Mesothelial cell of epicardium (in vitro differentiated cells): Measurements from ENCODE around the gene ZBTB48. TPM values are rescaled to one million over a fixed set of nuclear protein-coding genes. Genes with fewer than 3 reads are reported as not detected.

Source experiments
- DNase-seq, 2 experiments: peaks; one replicate each; pipeline ENCODE4 v3.0.0; 2021; ENCODE audit warnings: low spot score in 2 of 2; ENCODE audit not compliant: unreplicated experiment in 2 of 2
- H3K27ac Mint-ChIP-seq: 2 replicates; pipeline ENCODE4 v1.8.0; 2021; ENCODE audit warnings: mixed read lengths
- H3K27me3 Mint-ChIP-seq: 2 replicates; pipeline ENCODE4 v1.8.0; 2021; ENCODE audit warnings: low read depth, mixed read lengths
- H3K36me3 Mint-ChIP-seq: 2 replicates; pipeline ENCODE4 v1.8.0; 2021; ENCODE audit warnings: mixed read lengths
- H3K4me1 Mint-ChIP-seq: 2 replicates; pipeline ENCODE4 v1.8.0; 2021; ENCODE audit warnings: mixed read lengths
- H3K4me3 Mint-ChIP-seq: 2 replicates; pipeline ENCODE4 v1.8.0; 2021; ENCODE audit warnings: mild to moderate bottlenecking, moderate library complexity, mixed read lengths
- H3K9me3 Mint-ChIP-seq: 2 replicates; pipeline ENCODE4 v1.8.0; 2021; ENCODE audit warnings: mixed read lengths
- CTCF ChIP-seq: fragments of 200-600 bp; sonication (generic); IDR thresholded peaks from one replicate; pipeline ENCODE4 v1.5.0; 2021; ENCODE audit warnings: antibody characterized with exemption; ENCODE audit not compliant: unreplicated experiment
- total RNA-seq: library from RNA; stranded (reverse); gene quantifications from 3 replicates; pipeline ENCODE4 v1.2.1, GENCODE V29; 2021

Gene ZBTB48
- total RNA-seq, 1 donor from 2014 or later: 33.6 TPM

GRCh38 chr1:6590046-6590445 lies 10.3 kb downstream of the ZBTB48 start:
- no peak for DNase-seq
- H3K4me3 Mint-ChIP-seq: no peak overlapping the region
- H3K36me3 Mint-ChIP-seq: peaks cover 6% of the 10 kb centered on the region
- H3K4me1 Mint-ChIP-seq: no peaks in the 10 kb centered on the region
- TF ChIP-seq CTCF: no peak
- H3K9me3 Mint-ChIP-seq: no peaks in the 10 kb centered on the region
- no peak overlapping the region for H3K27ac Mint-ChIP-seq
- H3K27me3 Mint-ChIP-seq: no peaks in the 10 kb centered on the region

GRCh38 chr1:6591222-6591621 lies 11.4 kb downstream of the ZBTB48 start:
- peaks cover 11% of the 10 kb centered on the region for H3K36me3 Mint-ChIP-seq
- H3K27ac Mint-ChIP-seq: no peak overlapping the region
- H3K4me1 Mint-ChIP-seq: peaks cover 1% of the 10 kb centered on the region
- no peak for DNase-seq
- H3K4me3 Mint-ChIP-seq: no peak overlapping the region
- TF ChIP-seq CTCF: no peak
- no peaks in the 10 kb centered on the region for H3K9me3 Mint-ChIP-seq
- H3K27me3 Mint-ChIP-seq: no peaks in the 10 kb centered on the region

- peaks cover 11% of the 10 kb centered on the region for H3K36me3 Mint-ChIP-seq
- no peak for TF ChIP-seq CTCF
- peaks cover 6% of the 10 kb centered on the region for H3K4me1 Mint-ChIP-seq
- H3K9me3 Mint-ChIP-seq: no peaks in the 10 kb centered on the region
- H3K4me3 Mint-ChIP-seq: no peak overlapping the region
- no peak for DNase-seq
- H3K27me3 Mint-ChIP-seq: no peaks in the 10 kb centered on the region
- H3K27ac Mint-ChIP-seq: no peak overlapping the region
Observed at GRCh38 chr1:6591644-6592043, 11.8 kb downstream of the ZBTB48 start.

GRCh38 chr1:6592441-6592840 lies 12.6 kb downstream of the ZBTB48 start:
- DNase-seq: no peak
- no peak overlapping the region for H3K4me3 Mint-ChIP-seq

GRCh38 chr1:6592865-6593593 lies 13.2 kb downstream of the ZBTB48 start:
- Mint-ChIP-seq H3K27me3 (no peaks in the 10 kb centered on the region), H3K4me3 (no peak overlapping the region), H3K27ac (no peak overlapping the region), H3K9me3 (no peaks in the 10 kb centered on the region), H3K4me1 (peaks cover 12% of the 10 kb centered on the region), H3K36me3 (peaks cover 11% of the 10 kb centered on the region)
- TF ChIP-seq CTCF: no peak
- no peak for DNase-seq

More at GRCh38 chr1:6592441-6592840, 12.6 kb downstream of the ZBTB48 start:
- Mint-ChIP-seq H3K27me3 (no peaks in the 10 kb centered on the region), H3K4me1 (peaks cover 12% of the 10 kb centered on the region), H3K9me3 (no peaks in the 10 kb centered on the region), H3K27ac (no peak overlapping the region), H3K36me3 (peaks cover 11% of the 10 kb centered on the region)
- TF ChIP-seq CTCF: no peak
